ENCODE results near the gene FNDC4.

GRCh38 chr2:27464443-27464842 is 30.6 kb downstream of the FNDC4 start:
- TF ChIP-seq, protein P1, sequence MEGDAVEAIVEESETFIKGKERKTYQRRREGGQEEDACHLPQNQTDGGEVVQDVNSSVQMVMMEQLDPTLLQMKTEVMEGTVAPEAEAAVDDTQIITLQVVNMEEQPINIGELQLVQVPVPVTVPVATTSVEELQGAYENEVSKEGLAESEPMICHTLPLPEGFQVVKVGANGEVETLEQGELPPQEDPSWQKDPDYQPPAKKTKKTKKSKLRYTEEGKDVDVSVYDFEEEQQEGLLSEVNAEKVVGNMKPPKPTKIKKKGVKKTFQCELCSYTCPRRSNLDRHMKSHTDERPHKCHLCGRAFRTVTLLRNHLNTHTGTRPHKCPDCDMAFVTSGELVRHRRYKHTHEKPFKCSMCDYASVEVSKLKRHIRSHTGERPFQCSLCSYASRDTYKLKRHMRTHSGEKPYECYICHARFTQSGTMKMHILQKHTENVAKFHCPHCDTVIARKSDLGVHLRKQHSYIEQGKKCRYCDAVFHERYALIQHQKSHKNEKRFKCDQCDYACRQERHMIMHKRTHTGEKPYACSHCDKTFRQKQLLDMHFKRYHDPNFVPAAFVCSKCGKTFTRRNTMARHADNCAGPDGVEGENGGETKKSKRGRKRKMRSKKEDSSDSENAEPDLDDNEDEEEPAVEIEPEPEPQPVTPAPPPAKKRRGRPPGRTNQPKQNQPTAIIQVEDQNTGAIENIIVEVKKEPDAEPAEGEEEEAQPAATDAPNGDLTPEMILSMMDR (IDR thresholded peaks at IDR 0.05) = no peak
- TF ChIP-seq POLR2AphosphoS5 (IDR thresholded peaks at IDR 0.05) (no peak), POLR2A (IDR thresholded peaks at IDR 0.05) (no peak), EP300 (IDR thresholded peaks at IDR 0.05) (no peak)

All from stomach (tissue), 4 donors.